Upper lobe of left lung (tissue), 6 donors: ENCODE results near the gene C1orf159. TPM values are rescaled to one million over a fixed set of nuclear protein-coding genes. Genes with fewer than 3 reads are reported as not detected.

Experiments used
- ATAC-seq, 2 donors: fragments of 200-7000 bp; cut with Tn5 transposase; one replicate each; pipeline ENCODE4 v1.9.1; 2022; ENCODE audit warnings: mild to moderate bottlenecking in 2 of 2, moderate library complexity in 2 of 2; ENCODE audit not compliant: low FRiP score in 2 of 2
- DNase-seq, 2 donors: peaks; one replicate each; pipeline ENCODE4 v3.0.0-alpha.2; 2019 to 2020
- H3K27ac ChIP-seq, 4 donors: fragments of 200-600 bp; sonication (generic); one replicate each; pipeline ENCODE4 v1.5.1; 2016 to 2019
- H3K27me3 ChIP-seq, 4 donors: fragments of 200-600 bp; sonication (generic); one replicate each; pipeline ENCODE4 v1.5.1; 2017 to 2019
- H3K36me3 ChIP-seq, 4 donors: fragments of 200-600 bp; sonication (generic); one replicate each; pipeline ENCODE4 v1.5.1; 2016 to 2019
- H3K4me1 ChIP-seq, 4 donors: fragments of 200-600 bp; sonication (generic); one replicate each; pipeline ENCODE4 v1.5.1; 2018 to 2019
- H3K4me3 ChIP-seq, 4 donors: fragments of 200-600 bp; sonication (generic); one replicate each; pipeline ENCODE4 v1.5.1; 2017 to 2019; ENCODE audit warnings: mild to moderate bottlenecking in 2 of 4, moderate library complexity in 1 of 4
- H3K9me3 ChIP-seq, 4 donors: fragments of 200-600 bp; sonication (generic); one replicate each; pipeline ENCODE4 v1.5.1; 2018 to 2019
- EP300 ChIP-seq, 4 donors: sonication (generic); formaldehyde crosslinking; IDR thresholded peaks; one replicate each; pipeline ENCODE4 v1.5.1; 2017; ENCODE audit warnings: antibody characterized with exemption in 4 of 4, control low read depth in 2 of 4
- POLR2A ChIP-seq, 4 donors: fragments of 450-650 bp; IDR thresholded peaks; one replicate each; pipeline ENCODE4 v1.5.1; 2016 to 2017; ENCODE audit warnings: antibody characterized with exemption in 4 of 4, mild to moderate bottlenecking in 2 of 4
- POLR2AphosphoS5 ChIP-seq, 2 donors: sonication (generic); formaldehyde crosslinking; IDR thresholded peaks; one replicate each; pipeline ENCODE4 v1.5.1; 2017; ENCODE audit warnings: antibody characterized with exemption in 2 of 2
- WGBS, 2 donors: methylation state at CpG; one replicate each; pipeline ENCODE4 v1.1.5; 2017 to 2018; 5-methylcytosine and 5-hydroxymethylcytosine counted together
- total RNA-seq, 6 donors: library from RNA; depleted of rRNA in 4 of 6; stranded (reverse); fragments of >200 nt in 4 of 6; gene quantifications; one replicate each; pipeline versions ENCODE4 v1.1.0 to v1.2.1, GENCODE V29; 2016 to 2021
- TF ChIP-seq, protein P1 (sequence below), 6 experiments: fragments of 450-650 bp in 4 of 6; fragments of 200-600 bp in 2 of 6; sonication (generic) in 2 of 6; IDR thresholded peaks; one replicate each; pipeline ENCODE4 v1.5.1; 2016 to 2019; ENCODE audit warnings: antibody characterized with exemption in 6 of 6
- donor health status: DM: no; HTN: no; CAD: no; lungs with moderate emphysema.
- donor health status: DM: no; HTN: yes; CAD: no; lungs with severe emphysema.

The C1orf159 gene
- total RNA-seq, 6 donors from 2014 or later, result 5.7 to 34.6 (median 15.2) TPM

DNA sequence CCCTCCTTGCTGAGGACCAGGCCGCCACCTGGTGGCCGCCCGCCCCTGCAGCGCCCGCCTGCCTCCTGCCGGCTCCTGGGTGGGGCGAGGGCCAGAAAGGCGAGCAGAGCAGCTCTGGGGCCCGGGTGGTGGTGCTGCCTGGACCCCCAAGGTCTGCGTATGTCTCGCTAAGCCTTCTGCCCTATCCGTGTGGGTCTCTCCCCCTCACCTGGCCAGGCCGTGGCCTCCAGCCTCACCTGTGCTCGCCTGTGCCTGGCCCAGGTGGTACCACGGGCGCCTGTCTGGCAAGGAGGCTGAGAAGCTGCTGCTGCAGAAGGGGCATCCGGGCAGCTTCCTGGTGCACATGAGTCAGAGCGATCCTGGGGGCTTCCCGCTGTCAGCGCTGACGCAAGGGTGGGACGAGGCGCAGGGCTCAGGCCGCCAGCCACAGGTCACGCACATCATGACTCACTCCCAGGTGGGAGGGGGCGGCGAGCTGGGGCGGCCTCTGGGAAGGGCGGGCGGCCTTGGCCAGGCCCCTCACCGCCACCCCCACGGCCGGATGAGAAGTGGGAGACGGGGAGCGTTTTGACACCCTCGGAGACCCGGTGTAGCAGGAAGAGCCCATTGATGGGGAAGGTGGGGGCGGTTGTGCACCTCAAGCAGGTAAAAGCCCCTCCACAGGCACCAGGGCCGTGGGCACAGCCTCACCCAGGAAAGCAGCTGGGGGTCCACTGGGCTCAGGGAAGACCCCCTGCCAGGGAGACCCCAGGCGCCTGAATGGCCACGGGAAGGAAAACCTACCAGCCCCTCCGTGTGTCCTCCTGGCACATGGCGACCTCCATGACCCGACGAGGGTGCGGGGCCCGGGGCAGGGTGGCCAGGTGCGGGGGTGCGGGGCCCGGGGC lies 51.7 kb downstream of the C1orf159 start:
- no peak overlapping the region for H3K4me3 ChIP-seq
- peaks cover 0 to 61% (median 27%) of the 10 kb centered on the region in 4 donors for H3K27me3 ChIP-seq
- no peak overlapping the region for H3K27ac ChIP-seq
- H3K4me1 ChIP-seq, result peaks cover 29 to 46% (median 34%) of the 10 kb centered on the region in 4 donors
- no peaks in the 10 kb centered on the region for H3K36me3 ChIP-seq
- ATAC-seq (peak; percentile 53 to 62), DNase-seq (peak; percentile 61 to 94)
- H3K9me3 ChIP-seq, result no peaks in the 10 kb centered on the region
- WGBS, 2 donors, result 0 to 20% methylated on average over 2 to 23 of the region's 50 CpGs
- TF ChIP-seq EP300 (IDR thresholded peaks at IDR 0.05), result peak in 1 of 4 donors; percentile 2
- TF ChIP-seq POLR2AphosphoS5 (IDR thresholded peaks at IDR 0.05), result peak in 1 of 2 donors; percentile 11
- TF ChIP-seq, protein P1, sequence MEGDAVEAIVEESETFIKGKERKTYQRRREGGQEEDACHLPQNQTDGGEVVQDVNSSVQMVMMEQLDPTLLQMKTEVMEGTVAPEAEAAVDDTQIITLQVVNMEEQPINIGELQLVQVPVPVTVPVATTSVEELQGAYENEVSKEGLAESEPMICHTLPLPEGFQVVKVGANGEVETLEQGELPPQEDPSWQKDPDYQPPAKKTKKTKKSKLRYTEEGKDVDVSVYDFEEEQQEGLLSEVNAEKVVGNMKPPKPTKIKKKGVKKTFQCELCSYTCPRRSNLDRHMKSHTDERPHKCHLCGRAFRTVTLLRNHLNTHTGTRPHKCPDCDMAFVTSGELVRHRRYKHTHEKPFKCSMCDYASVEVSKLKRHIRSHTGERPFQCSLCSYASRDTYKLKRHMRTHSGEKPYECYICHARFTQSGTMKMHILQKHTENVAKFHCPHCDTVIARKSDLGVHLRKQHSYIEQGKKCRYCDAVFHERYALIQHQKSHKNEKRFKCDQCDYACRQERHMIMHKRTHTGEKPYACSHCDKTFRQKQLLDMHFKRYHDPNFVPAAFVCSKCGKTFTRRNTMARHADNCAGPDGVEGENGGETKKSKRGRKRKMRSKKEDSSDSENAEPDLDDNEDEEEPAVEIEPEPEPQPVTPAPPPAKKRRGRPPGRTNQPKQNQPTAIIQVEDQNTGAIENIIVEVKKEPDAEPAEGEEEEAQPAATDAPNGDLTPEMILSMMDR (IDR thresholded peaks at IDR 0.05), result peak; percentile 89 to 96 (median 94)
- TF ChIP-seq POLR2A (IDR thresholded peaks at IDR 0.05), result peak in 1 of 4 donors; percentile 34

DNA sequence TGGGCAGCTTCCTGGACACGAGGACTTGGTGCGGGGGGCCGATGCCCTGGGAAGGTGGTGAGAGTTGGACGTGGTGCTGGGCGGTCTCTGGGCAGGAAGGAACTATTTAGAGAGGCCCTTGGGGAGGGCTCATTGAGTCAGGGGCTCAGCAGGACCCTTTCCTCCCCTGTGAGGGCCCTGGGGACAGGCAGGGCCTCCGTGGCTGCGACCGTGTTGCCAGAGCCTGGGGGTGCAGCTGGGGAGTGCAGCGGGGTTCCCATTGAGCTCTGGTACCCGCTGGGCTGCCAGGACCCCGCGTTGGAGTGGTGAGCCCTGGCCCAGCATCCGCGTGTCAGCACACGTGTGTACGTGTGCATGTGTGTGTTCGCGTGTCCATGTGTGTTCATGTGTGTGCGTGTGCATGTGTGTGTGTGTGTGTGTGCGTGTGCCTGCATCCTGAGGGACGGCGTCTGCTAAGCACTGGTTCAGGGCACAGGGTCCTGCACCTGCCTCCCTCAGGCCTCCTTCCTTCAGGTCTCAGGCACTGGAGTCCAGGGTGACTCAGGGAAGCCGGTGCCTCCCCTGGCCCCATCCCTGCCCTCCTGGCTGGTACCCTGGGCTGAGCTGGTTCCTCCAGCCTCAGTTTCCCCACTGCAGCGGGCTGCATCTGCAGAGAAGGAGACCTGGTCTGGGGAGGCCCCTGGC lies 52.5 kb downstream of the C1orf159 start:
- peak in 1 of 2 donors; percentile 69 for DNase-seq
- WGBS, 2 donors, result 63 to 71% methylated on average over 9 to 23 of the region's 24 CpGs
- no peaks in the 10 kb centered on the region for H3K36me3 ChIP-seq
- H3K4me3 ChIP-seq, result no peak overlapping the region
- no peaks in the 10 kb centered on the region for H3K9me3 ChIP-seq
- peaks cover 29 to 46% (median 34%) of the 10 kb centered on the region in 4 donors for H3K4me1 ChIP-seq
- peaks cover 0 to 63% (median 29%) of the 10 kb centered on the region in 4 donors for H3K27me3 ChIP-seq
- no peak overlapping the region for H3K27ac ChIP-seq
- no peak for ATAC-seq
- TF ChIP-seq POLR2AphosphoS5 (IDR thresholded peaks at IDR 0.05) (no peak), EP300 (IDR thresholded peaks at IDR 0.05) (no peak), POLR2A (IDR thresholded peaks at IDR 0.05) (no peak)
- TF ChIP-seq, protein P1 (IDR thresholded peaks at IDR 0.05), result no peak

DNA sequence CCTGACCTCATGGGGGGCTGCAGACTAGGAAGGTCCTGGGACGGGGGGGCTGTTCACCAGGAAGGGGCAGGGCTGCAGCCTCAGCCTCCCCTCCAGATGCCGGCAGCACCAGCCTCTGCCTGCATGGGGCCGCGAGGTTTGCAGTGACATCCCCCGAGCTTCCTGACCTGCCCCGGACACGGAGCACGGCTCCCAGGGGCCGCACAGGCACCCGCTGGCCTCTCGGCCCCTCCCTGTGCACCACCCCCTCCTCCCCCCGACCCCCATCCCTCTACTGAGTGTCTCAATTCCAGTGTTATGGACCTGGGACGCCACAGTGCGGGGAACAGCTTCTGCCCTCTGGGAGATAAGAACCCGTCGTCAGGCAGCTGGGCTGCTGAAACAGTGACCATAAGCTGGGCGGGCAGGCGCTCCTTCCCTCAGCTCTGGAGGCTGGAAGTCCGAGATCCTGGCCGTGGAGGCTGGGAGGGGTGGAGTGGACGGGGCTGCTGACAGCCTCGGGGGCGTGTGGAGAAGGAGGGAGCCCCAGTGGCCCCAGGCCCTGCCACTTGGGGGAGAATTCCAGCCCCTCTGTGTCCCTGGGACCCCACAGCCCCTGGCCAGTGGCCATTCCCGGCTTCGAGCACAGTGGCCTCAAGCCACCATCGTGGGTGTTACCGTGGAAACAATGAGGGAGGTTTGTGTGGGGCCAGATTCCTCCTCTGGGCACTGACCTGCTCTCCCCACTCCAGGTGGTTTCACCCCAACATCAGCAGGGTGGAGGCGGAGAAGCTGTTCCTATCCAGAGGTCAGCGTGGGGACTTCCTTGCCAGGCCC lies 53.3 kb downstream of the C1orf159 start:
- H3K9me3 ChIP-seq, result no peaks in the 10 kb centered on the region
- H3K4me3 ChIP-seq, result no peak overlapping the region
- no peaks in the 10 kb centered on the region for H3K36me3 ChIP-seq
- ATAC-seq (no peak), DNase-seq (peak in 1 of 2 donors; percentile 70)
- TF ChIP-seq POLR2AphosphoS5 (IDR thresholded peaks at IDR 0.05) (no peak), EP300 (IDR thresholded peaks at IDR 0.05) (no peak), POLR2A (IDR thresholded peaks at IDR 0.05) (no peak)
- TF ChIP-seq, protein P1 (IDR thresholded peaks at IDR 0.05), result no peak
- H3K4me1 ChIP-seq, result peaks cover 25 to 42% (median 31%) of the 10 kb centered on the region in 4 donors
- H3K27ac ChIP-seq, result no peak overlapping the region
- WGBS, 2 donors, result 34 to 51% methylated on average over 8 to 26 of the region's 29 CpGs
- H3K27me3 ChIP-seq, result peaks cover 0 to 64% (median 28%) of the 10 kb centered on the region in 4 donors

DNA sequence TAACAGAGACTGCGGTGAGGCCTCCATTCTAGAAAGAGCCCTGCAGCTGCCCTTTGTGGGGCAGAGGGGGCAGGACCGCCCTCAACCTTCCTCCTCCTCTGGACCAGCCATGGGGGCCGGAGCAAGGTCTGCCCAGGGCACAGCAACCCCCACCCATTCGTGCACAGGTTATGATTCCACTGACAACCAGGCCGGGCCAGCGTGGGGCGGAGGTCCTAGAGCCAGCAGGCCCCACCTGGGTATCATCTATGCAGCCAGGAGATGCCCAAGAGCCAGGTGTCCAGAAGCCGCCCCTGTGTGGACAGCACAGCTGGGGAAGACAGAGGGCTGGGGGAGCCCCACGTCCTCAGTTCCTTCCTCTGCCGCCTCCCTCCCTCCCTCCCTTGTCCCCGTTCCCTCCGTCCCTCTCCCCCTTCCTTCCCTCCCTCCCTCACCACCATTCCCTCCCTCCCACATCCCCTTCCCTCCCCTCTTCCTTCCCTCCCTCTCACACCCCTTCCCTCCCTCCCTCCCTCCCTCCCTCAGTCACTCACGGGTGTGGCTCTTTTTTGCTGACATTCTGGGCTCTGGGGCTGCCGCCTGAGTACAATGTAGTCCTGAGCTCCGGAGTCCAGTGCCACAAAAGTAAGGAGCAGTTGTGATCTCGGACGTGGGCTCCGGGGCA lies 54.1 kb downstream of the C1orf159 start:
- no peak for ATAC-seq
- H3K36me3 ChIP-seq, result no peaks in the 10 kb centered on the region
- no peak for TF ChIP-seq POLR2A (IDR thresholded peaks at IDR 0.05)
- TF ChIP-seq, protein P1 (IDR thresholded peaks at IDR 0.05), result no peak
- TF ChIP-seq POLR2AphosphoS5 (IDR thresholded peaks at IDR 0.05), result no peak
- no peak for TF ChIP-seq EP300 (IDR thresholded peaks at IDR 0.05)
- peaks cover 0 to 64% (median 28%) of the 10 kb centered on the region in 4 donors for H3K27me3 ChIP-seq
- WGBS, 2 donors, result 41 to 56% methylated on average over 7 to 13 of the region's 18 CpGs
- H3K9me3 ChIP-seq, result no peaks in the 10 kb centered on the region
- H3K4me3 ChIP-seq, result no peak overlapping the region
- peaks cover 25 to 42% (median 31%) of the 10 kb centered on the region in 4 donors for H3K4me1 ChIP-seq
- DNase-seq, result peak in 1 of 2 donors; percentile 76
- H3K27ac ChIP-seq, result no peak overlapping the region
